HepG2 (cell line): Measurements from ENCODE around the gene POLR3GL. TPM values are rescaled to one million over a fixed set of nuclear protein-coding genes. Genes with fewer than 3 reads are reported as not detected.

Experiments
- CAMTA2 ChIP-seq: sonication (generic); formaldehyde crosslinking; IDR thresholded peaks from 2 replicates; pipeline ENCODE4 v1.4.0; 2020; ENCODE audit warnings: mild to moderate bottlenecking, missing genetic modification reagents, borderline replicate concordance
- FOXK1 ChIP-seq: sonication (generic); formaldehyde crosslinking; IDR thresholded peaks from 2 replicates; pipeline ENCODE4 v1.4.0; 2020; ENCODE audit warnings: low read depth, missing genetic modification reagents, borderline replicate concordance
- HMGXB4 ChIP-seq, 2 experiments: sonication (generic) in 1 of 2; formaldehyde crosslinking in 1 of 2; IDR thresholded peaks; 2 replicates each; pipeline versions ENCODE4 v1.4.0 to v1.6.1; 2018 to 2020; ENCODE audit warnings: missing genetic modification reagents in 2 of 2, borderline replicate concordance in 1 of 2, low read depth in 1 of 2, mild to moderate bottlenecking in 1 of 2, missing biosample characterization in 1 of 2
- HOXA7 ChIP-seq: sonication (generic); formaldehyde crosslinking; IDR thresholded peaks from 2 replicates; pipeline ENCODE4 v1.8.1; 2022; ENCODE audit warnings: mild to moderate bottlenecking, missing genetic modification reagents, moderate library complexity
- MTA1 ChIP-seq: sonication (generic); formaldehyde crosslinking; IDR thresholded peaks from 2 replicates; pipeline ENCODE4 v1.4.0; 2020; ENCODE audit warnings: missing genetic modification reagents, mild to moderate bottlenecking, borderline replicate concordance
- NCOA1 ChIP-seq: sonication (generic); formaldehyde crosslinking; IDR thresholded peaks from 2 replicates; pipeline ENCODE4 v1.9.0; 2021; ENCODE audit warnings: missing genetic modification reagents
- PTBP1 ChIP-seq: fragments of 200-400 bp; formaldehyde crosslinking; IDR thresholded peaks from 2 replicates; pipeline ENCODE4 v1.6.1; 2018; ENCODE audit warnings: low read length, low read depth; ENCODE audit not compliant: poor library complexity, severe bottlenecking
- SIX1 ChIP-seq: sonication (generic); formaldehyde crosslinking; IDR thresholded peaks from 2 replicates; pipeline ENCODE4 v1.4.0; 2020; ENCODE audit warnings: missing genetic modification reagents, borderline replicate concordance
- SP1 ChIP-seq, 2 experiments: fragments of 450-650 bp in 1 of 2; sonication (generic) in 1 of 2; formaldehyde crosslinking in 1 of 2; IDR thresholded peaks; 2 replicates each; pipeline versions ENCODE4 v1.4.0 to v1.6.1; 2016 to 2020; ENCODE audit warnings: missing genetic modification reagents in 1 of 2
- SP2 ChIP-seq: sonication (generic); formaldehyde crosslinking; IDR thresholded peaks from 2 replicates; pipeline ENCODE4 v1.5.1; 2020; ENCODE audit warnings: mild to moderate bottlenecking, missing genetic modification reagents
- SP4 ChIP-seq: sonication (generic); formaldehyde crosslinking; IDR thresholded peaks from 2 replicates; pipeline ENCODE4 v1.8.1; 2023; ENCODE audit warnings: mild to moderate bottlenecking, missing genetic modification reagents
- ZFP90 ChIP-seq: sonication (generic); formaldehyde crosslinking; IDR thresholded peaks from 2 replicates; pipeline ENCODE4 v1.8.0; 2022; ENCODE audit warnings: missing genetic modification reagents, mild to moderate bottlenecking, inconsistent platforms, borderline replicate concordance
- ZNF484 ChIP-seq: sonication (generic); formaldehyde crosslinking; IDR thresholded peaks from 2 replicates; pipeline ENCODE4 v1.5.1; 2020; ENCODE audit warnings: mild to moderate bottlenecking, low read depth, missing genetic modification reagents, borderline replicate concordance
- ZNF607 ChIP-seq: sonication (generic); formaldehyde crosslinking; IDR thresholded peaks from 2 replicates; pipeline ENCODE4 v1.5.1; 2020; ENCODE audit warnings: missing genetic modification reagents, mild to moderate bottlenecking, borderline replicate concordance
- ZNF614 ChIP-seq: IDR thresholded peaks from 2 replicates; pipeline ENCODE4 v1.6.1; 2018; ENCODE audit warnings: missing biosample characterization, missing genetic modification reagents, inconsistent platforms, borderline replicate concordance
- ZNF660 ChIP-seq: sonication (generic); formaldehyde crosslinking; IDR thresholded peaks from 2 replicates; pipeline ENCODE4 v1.5.1; 2020; ENCODE audit warnings: mild to moderate bottlenecking, low read depth, missing genetic modification reagents, borderline replicate concordance
- ZSCAN21 ChIP-seq: sonication (generic); formaldehyde crosslinking; IDR thresholded peaks from 2 replicates; pipeline ENCODE4 v1.8.0; 2022; ENCODE audit warnings: mild to moderate bottlenecking, missing genetic modification reagents, moderate library complexity, borderline replicate concordance
- polyA plus RNA-seq, 8 experiments: library from polyadenylated mRNA; depleted of rRNA in 3 of 8; stranded (reverse) in 7 of 8; unstranded in 1 of 8; fragments of >200 nt; fragmentation: Illumina TruSeq in 4 of 8; extraction: Trizol in 4 of 8; gene quantifications; 2 replicates each; pipeline versions ENCODE4 v1.2.1 to v1.2.3, GENCODE V29; 2011 to 2016; ENCODE audit warnings: low read depth in 4 of 8, missing spikeins in 1 of 8, mixed read lengths in 1 of 8; ENCODE audit not compliant: insufficient read depth in 1 of 8
- total RNA-seq, 5 experiments: library from RNA; depleted of rRNA; stranded (reverse); fragments of >200 nt; fragmentation: Illumina TruSeq; extraction: Trizol; gene quantifications; 2 replicates each; pipeline ENCODE4 v1.2.3, GENCODE V29; 2016; ENCODE audit warnings: low read depth in 1 of 5
- TF ChIP-seq, protein P1 (sequence below): sonication (generic); formaldehyde crosslinking; IDR thresholded peaks from 2 replicates; pipeline ENCODE4 v1.8.1; 2023; ENCODE audit warnings: mild to moderate bottlenecking, missing genetic modification reagents
- TF ChIP-seq, protein P2 (sequence below): sonication (generic); formaldehyde crosslinking; IDR thresholded peaks from 2 replicates; pipeline ENCODE4 v1.4.0; 2020; ENCODE audit warnings: mild to moderate bottlenecking, missing genetic modification reagents
- TF ChIP-seq, protein P3 (sequence below): sonication (generic); formaldehyde crosslinking; IDR thresholded peaks from 2 replicates; pipeline ENCODE4 v1.8.1; 2023; ENCODE audit warnings: missing genetic modification reagents, inconsistent platforms, borderline replicate concordance
- TF ChIP-seq, protein P4 (sequence below): sonication (generic); formaldehyde crosslinking; IDR thresholded peaks from 2 replicates; pipeline ENCODE4 v1.4.0; 2020; ENCODE audit warnings: mild to moderate bottlenecking, missing genetic modification reagents

Gene POLR3GL
- total and polyA plus RNA-seq, 2 of the 13 experiments (the other 11 are each of a cell fraction or from before 2014, with no cell fraction given), result 11.5 to 12.4 TPM

- no peak for TF ChIP-seq ZNF484
- TF ChIP-seq PTBP1, result no peak
- TF ChIP-seq ZNF660, result no peak
- TF ChIP-seq, protein P1, sequence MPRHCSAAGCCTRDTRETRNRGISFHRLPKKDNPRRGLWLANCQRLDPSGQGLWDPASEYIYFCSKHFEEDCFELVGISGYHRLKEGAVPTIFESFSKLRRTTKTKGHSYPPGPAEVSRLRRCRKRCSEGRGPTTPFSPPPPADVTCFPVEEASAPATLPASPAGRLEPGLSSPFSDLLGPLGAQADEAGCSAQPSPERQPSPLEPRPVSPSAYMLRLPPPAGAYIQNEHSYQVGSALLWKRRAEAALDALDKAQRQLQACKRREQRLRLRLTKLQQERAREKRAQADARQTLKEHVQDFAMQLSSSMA, result peak; percentile 96
- TF ChIP-seq ZNF614 (CRISPR knock-in tag), result peak; percentile 38; the same call in 1 of the 2 replicates
- TF ChIP-seq, protein P2, sequence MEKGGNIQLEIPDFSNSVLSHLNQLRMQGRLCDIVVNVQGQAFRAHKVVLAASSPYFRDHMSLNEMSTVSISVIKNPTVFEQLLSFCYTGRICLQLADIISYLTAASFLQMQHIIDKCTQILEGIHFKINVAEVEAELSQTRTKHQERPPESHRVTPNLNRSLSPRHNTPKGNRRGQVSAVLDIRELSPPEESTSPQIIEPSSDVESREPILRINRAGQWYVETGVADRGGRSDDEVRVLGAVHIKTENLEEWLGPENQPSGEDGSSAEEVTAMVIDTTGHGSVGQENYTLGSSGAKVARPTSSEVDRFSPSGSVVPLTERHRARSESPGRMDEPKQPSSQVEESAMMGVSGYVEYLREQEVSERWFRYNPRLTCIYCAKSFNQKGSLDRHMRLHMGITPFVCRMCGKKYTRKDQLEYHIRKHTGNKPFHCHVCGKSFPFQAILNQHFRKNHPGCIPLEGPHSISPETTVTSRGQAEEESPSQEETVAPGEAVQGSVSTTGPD (CRISPR knock-in tag), result no peak
- TF ChIP-seq, protein P3, sequence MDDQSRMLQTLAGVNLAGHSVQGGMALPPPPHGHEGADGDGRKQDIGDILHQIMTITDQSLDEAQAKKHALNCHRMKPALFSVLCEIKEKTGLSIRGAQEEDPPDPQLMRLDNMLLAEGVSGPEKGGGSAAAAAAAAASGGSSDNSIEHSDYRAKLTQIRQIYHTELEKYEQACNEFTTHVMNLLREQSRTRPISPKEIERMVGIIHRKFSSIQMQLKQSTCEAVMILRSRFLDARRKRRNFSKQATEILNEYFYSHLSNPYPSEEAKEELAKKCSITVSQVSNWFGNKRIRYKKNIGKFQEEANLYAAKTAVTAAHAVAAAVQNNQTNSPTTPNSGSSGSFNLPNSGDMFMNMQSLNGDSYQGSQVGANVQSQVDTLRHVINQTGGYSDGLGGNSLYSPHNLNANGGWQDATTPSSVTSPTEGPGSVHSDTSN (CRISPR knock-in tag), result no peak
- TF ChIP-seq ZSCAN21 (CRISPR knock-in tag), result peak; percentile 65; the same call in 1 of the 2 replicates
- TF ChIP-seq ZNF607 (CRISPR knock-in tag), result peak; percentile 16; the same call in 1 of the 2 replicates
- TF ChIP-seq, protein P4, sequence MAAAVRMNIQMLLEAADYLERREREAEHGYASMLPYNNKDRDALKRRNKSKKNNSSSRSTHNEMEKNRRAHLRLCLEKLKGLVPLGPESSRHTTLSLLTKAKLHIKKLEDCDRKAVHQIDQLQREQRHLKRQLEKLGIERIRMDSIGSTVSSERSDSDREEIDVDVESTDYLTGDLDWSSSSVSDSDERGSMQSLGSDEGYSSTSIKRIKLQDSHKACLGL (CRISPR knock-in tag), result 0 out of 2 replicates have a peak, but pooled peaks have one; percentile 41
- 0 out of 2 replicates have a peak, but pooled peaks have one; percentile 50 for TF ChIP-seq CAMTA2
- no peak for TF ChIP-seq MTA1
- peak; percentile 86; the same call in 1 of the 2 replicates for TF ChIP-seq FOXK1 (CRISPR knock-in tag)
- TF ChIP-seq HMGXB4 (CRISPR knock-in tag; IDR thresholded peaks at IDR 0.05; ENCODE audit: borderline replicate concordance in 1 of 2, low read depth in 1 of 2), result peak in 1 of 2 experiments; percentile 91; a peak in 3 of 4 replicates
- TF ChIP-seq ZFP90, result no peak
- TF ChIP-seq SP2, result peak; percentile 84
- TF ChIP-seq SP4 (CRISPR knock-in tag), result peak; percentile 75
- TF ChIP-seq SP1 (IDR thresholded peaks at IDR 0.05), result no peak
- TF ChIP-seq SP1 (CRISPR knock-in tag; IDR thresholded peaks at IDR 0.05), result peak; percentile 63; the same call in 1 of the 2 replicates
- TF ChIP-seq SIX1, result peak; percentile 33; the same call in 1 of the 2 replicates
- TF ChIP-seq HOXA7 (CRISPR knock-in tag), result no peak
- no peak for TF ChIP-seq NCOA1
These were observed 37.2 kb upstream of the POLR3GL start, which contains the start of gene RBM8A (continued) for GRCh38 chr1:145927063-145927886.
